Astrocyte (in vitro differentiated cells and primary cell): ENCODE data around the gene PYY. TPM values are rescaled to one million over a fixed set of nuclear protein-coding genes. Genes with fewer than 3 reads are reported as not detected.

Source experiments
- DNase-seq: peaks from one replicate; pipeline ENCODE4 v3.0.0-alpha.2; 2010; ENCODE audit warnings: low read depth
- FAIRE-seq: peaks from 2 replicates; lab custom pipeline; 2011; peaks lifted over from hg19 to GRCh38; lab: Jason Lieb, UNC
- H2AFZ ChIP-seq: 2 replicates; pipeline ENCODE4 v1.6.0; 2012; ENCODE audit warnings: low read depth, low read length, inconsistent platforms
- H3K27ac ChIP-seq: 2 replicates; pipeline ENCODE4 v1.5.1; 2011; ENCODE audit warnings: low read depth, low read length, inconsistent platforms
- H3K27me3 ChIP-seq: 2 replicates; pipeline ENCODE4 v1.6.0; 2011; ENCODE audit warnings: low read length, inconsistent platforms; ENCODE audit not compliant: insufficient read depth
- H3K36me3 ChIP-seq: 2 replicates; pipeline ENCODE4 v1.5.1; 2011; ENCODE audit warnings: low read length, inconsistent platforms; ENCODE audit not compliant: insufficient read depth
- H3K4me1 ChIP-seq: 2 replicates; pipeline ENCODE4 v1.5.1; 2011; ENCODE audit warnings: low read length, inconsistent platforms; ENCODE audit not compliant: insufficient read depth
- H3K4me2 ChIP-seq: 2 replicates; pipeline ENCODE4 v1.6.0; 2012; ENCODE audit warnings: low read length, inconsistent platforms
- H3K4me3 ChIP-seq: 2 replicates; pipeline ENCODE4 v1.5.1; 2011; ENCODE audit warnings: low read depth, mild to moderate bottlenecking, low read length, inconsistent platforms; ENCODE audit not compliant: insufficient read depth
- H3K79me2 ChIP-seq: 2 replicates; pipeline ENCODE4 v1.6.0; 2012; ENCODE audit warnings: mild to moderate bottlenecking, low read length, inconsistent platforms; ENCODE audit not compliant: insufficient read depth
- H3K9ac ChIP-seq: 2 replicates; pipeline ENCODE4 v1.6.0; 2012; ENCODE audit warnings: mild to moderate bottlenecking, low read length, inconsistent platforms
- H3K9me3 ChIP-seq: 2 replicates; pipeline ENCODE4 v1.5.1; 2012; ENCODE audit warnings: low read depth, mild to moderate bottlenecking, low read length, inconsistent platforms; ENCODE audit not compliant: insufficient read depth
- H4K20me1 ChIP-seq: 2 replicates; pipeline ENCODE4 v1.6.0; 2012; ENCODE audit warnings: low read length, inconsistent platforms; ENCODE audit not compliant: insufficient read depth
- H3K27ac Mint-ChIP-seq: one replicate; pipeline ENCODE4 v1.8.0; 2021; ENCODE audit warnings: mild to moderate bottlenecking, mixed read lengths; ENCODE audit not compliant: unreplicated experiment
- H3K27me3 Mint-ChIP-seq: one replicate; pipeline ENCODE4 v1.8.0; 2021; ENCODE audit warnings: low read depth, mixed read lengths; ENCODE audit not compliant: unreplicated experiment
- H3K36me3 Mint-ChIP-seq: one replicate; pipeline ENCODE4 v1.8.0; 2021; ENCODE audit warnings: low read depth, mixed read lengths; ENCODE audit not compliant: unreplicated experiment
- H3K4me1 Mint-ChIP-seq: one replicate; pipeline ENCODE4 v1.8.0; 2021; ENCODE audit warnings: low read depth, mixed read lengths; ENCODE audit not compliant: unreplicated experiment
- H3K4me3 Mint-ChIP-seq: one replicate; pipeline ENCODE4 v1.8.0; 2021; ENCODE audit warnings: mild to moderate bottlenecking, moderate library complexity, mixed read lengths; ENCODE audit not compliant: unreplicated experiment
- H3K9me3 Mint-ChIP-seq: one replicate; pipeline ENCODE4 v1.8.0; 2021; ENCODE audit warnings: mild to moderate bottlenecking, mixed read lengths; ENCODE audit not compliant: unreplicated experiment
- EZH2 ChIP-seq: IDR thresholded peaks from 2 replicates; pipeline ENCODE4 v1.6.1; 2012; ENCODE audit warnings: mild to moderate bottlenecking, low read length, inconsistent platforms; ENCODE audit not compliant: insufficient read depth
- total RNA-seq: library from RNA; stranded (reverse); gene quantifications from 2 replicates; pipeline ENCODE4 v1.2.1, GENCODE V29; 2021
- TF ChIP-seq, protein P1 (sequence below): IDR thresholded peaks from 2 replicates; pipeline ENCODE4 v1.5.1; 2011; ENCODE audit warnings: low read depth, mild to moderate bottlenecking, inconsistent platforms, low read length, moderate library complexity; ENCODE audit not compliant: insufficient read depth

PYY gene
- total RNA-seq, 1 donor from 2014 or later, result not detected

DNA sequence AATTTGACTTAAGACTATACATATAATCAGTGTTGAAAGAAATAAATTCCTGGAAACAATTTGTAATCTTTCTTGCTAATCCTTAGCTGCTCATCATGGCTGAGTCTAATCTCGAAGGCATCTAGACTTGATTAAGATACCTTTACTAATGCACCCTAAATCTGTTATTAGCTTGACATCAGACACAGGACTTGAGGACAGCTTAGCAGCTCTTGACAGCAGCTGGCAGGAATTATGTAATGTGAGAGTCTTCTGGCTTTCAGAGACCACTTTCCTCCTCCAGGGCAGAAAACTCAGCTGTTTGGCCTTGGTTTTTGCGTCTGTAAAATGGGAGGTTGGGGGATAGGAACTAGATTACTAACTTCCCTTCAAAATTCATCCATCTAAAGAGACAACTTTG lies 39.3 kb downstream of the PYY start:
- FAIRE-seq, result no peak
- H3K27me3 ChIP-seq, result peaks cover 34% of the 10 kb centered on the region
- peaks cover 45% of the 10 kb centered on the region for H3K27me3 Mint-ChIP-seq

DNA sequence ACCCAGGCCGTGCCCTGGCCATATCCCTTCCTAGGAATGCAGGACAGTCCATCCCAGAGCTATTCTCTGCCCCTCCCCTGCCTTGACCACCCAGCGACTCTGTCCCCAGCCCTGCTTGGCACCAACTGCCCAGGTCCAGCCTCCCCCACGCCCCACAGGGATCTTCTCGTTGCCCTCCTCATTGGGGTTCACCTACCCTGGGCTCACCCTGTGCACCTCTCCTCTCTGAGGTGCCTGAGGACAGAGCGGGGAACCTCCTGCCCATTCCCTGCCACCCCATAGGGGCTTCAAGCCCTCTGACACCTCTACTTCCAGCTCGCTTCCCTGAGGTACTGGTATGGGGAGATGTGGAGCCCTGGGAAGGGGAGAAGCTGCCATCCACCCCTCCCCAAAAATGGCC lies 40.2 kb downstream of the PYY start:
- H3K27me3 ChIP-seq, result peaks cover 39% of the 10 kb centered on the region
- Mint-ChIP-seq H3K4me1 (no peaks in the 10 kb centered on the region), H3K27ac (no peak overlapping the region), H3K36me3 (no peaks in the 10 kb centered on the region), H3K4me3 (no peak overlapping the region), H3K9me3 (peaks cover 2% of the 10 kb centered on the region), H3K27me3 (peaks cover 42% of the 10 kb centered on the region)
- H2AFZ ChIP-seq, result no peak overlapping the region
- no peak for FAIRE-seq
- H3K36me3 ChIP-seq, result no peaks in the 10 kb centered on the region
- H3K27ac ChIP-seq, result no peak overlapping the region
- no peaks in the 10 kb centered on the region for H3K4me1 ChIP-seq
- TF ChIP-seq EZH2, result no peak
- TF ChIP-seq, protein P1, sequence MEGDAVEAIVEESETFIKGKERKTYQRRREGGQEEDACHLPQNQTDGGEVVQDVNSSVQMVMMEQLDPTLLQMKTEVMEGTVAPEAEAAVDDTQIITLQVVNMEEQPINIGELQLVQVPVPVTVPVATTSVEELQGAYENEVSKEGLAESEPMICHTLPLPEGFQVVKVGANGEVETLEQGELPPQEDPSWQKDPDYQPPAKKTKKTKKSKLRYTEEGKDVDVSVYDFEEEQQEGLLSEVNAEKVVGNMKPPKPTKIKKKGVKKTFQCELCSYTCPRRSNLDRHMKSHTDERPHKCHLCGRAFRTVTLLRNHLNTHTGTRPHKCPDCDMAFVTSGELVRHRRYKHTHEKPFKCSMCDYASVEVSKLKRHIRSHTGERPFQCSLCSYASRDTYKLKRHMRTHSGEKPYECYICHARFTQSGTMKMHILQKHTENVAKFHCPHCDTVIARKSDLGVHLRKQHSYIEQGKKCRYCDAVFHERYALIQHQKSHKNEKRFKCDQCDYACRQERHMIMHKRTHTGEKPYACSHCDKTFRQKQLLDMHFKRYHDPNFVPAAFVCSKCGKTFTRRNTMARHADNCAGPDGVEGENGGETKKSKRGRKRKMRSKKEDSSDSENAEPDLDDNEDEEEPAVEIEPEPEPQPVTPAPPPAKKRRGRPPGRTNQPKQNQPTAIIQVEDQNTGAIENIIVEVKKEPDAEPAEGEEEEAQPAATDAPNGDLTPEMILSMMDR, result no peak
- DNase-seq, result no peak
- no peak overlapping the region for H3K9ac ChIP-seq
- no peaks in the 10 kb centered on the region for H3K9me3 ChIP-seq
- no peak overlapping the region for H3K4me2 ChIP-seq
- H4K20me1 ChIP-seq, result no peaks in the 10 kb centered on the region
- H3K79me2 ChIP-seq, result no peaks in the 10 kb centered on the region
- H3K4me3 ChIP-seq, result no peak overlapping the region

More for the DNA sequence above, 39.3 kb downstream of the PYY start:
- Histone ChIP-seq H3K27ac (no peak overlapping the region), H3K36me3 (no peaks in the 10 kb centered on the region), H4K20me1 (no peaks in the 10 kb centered on the region), H3K9me3 (no peaks in the 10 kb centered on the region), H3K79me2 (no peaks in the 10 kb centered on the region), H3K4me2 (no peak overlapping the region), H2AFZ (no peak overlapping the region), H3K4me1 (no peaks in the 10 kb centered on the region), H3K4me3 (no peak overlapping the region), H3K9ac (no peak overlapping the region)
- Mint-ChIP-seq H3K4me1 (no peaks in the 10 kb centered on the region), H3K4me3 (no peak overlapping the region), H3K36me3 (no peaks in the 10 kb centered on the region), H3K27ac (no peak overlapping the region), H3K9me3 (peaks cover 2% of the 10 kb centered on the region)
- no peak for DNase-seq
- TF ChIP-seq, protein P1, result no peak

DNA sequence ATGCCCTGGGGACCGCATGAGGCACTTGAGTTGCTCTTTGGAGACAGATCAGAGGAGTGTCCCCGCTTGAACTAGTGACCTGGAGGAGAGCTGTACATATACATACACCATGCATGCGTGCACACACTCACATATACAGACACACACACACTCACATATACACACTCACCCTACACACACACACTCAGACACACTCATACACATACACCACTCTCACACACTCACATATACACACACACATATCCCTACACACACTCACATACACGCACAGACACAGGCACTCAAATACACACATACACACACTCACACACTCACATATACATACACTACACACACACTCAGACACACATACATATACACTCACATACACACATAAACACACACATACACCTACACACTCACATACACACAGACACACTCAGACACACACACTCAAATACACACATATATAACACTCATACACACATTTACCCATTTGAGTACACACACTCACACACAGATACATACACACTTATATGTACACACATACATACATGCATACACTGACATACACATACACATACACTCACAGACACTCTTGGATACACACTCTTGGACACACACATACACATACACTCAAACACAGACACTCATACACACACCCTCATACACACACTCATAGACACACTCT lies 41.0 kb downstream of the PYY start:
- no peak overlapping the region for H2AFZ ChIP-seq
- TF ChIP-seq, protein P1, result no peak
- no peak for TF ChIP-seq EZH2
- H3K27ac ChIP-seq, result no peak overlapping the region
- peaks cover 41% of the 10 kb centered on the region for H3K27me3 ChIP-seq
- Mint-ChIP-seq H3K4me3 (no peak overlapping the region), H3K4me1 (no peaks in the 10 kb centered on the region), H3K9me3 (peaks cover 2% of the 10 kb centered on the region), H3K27me3 (peaks cover 40% of the 10 kb centered on the region), H3K27ac (no peak overlapping the region), H3K36me3 (no peaks in the 10 kb centered on the region)
- FAIRE-seq (no peak), DNase-seq (no peak)
- H3K79me2 ChIP-seq, result no peaks in the 10 kb centered on the region
- H3K4me1 ChIP-seq, result peaks cover 5% of the 10 kb centered on the region
- H3K4me3 ChIP-seq, result no peak overlapping the region
- no peak overlapping the region for H3K4me2 ChIP-seq
- no peaks in the 10 kb centered on the region for H3K9me3 ChIP-seq
- H3K36me3 ChIP-seq, result no peaks in the 10 kb centered on the region
- H3K9ac ChIP-seq, result no peak overlapping the region
- no peaks in the 10 kb centered on the region for H4K20me1 ChIP-seq
